Panc1 (cell line): Measurements from ENCODE around the gene SLN. TPM values are rescaled to one million over a fixed set of nuclear protein-coding genes. Genes with fewer than 3 reads are reported as not detected.

Source experiments
- ATAC-seq: fragments of 200-7000 bp; cut with Tn5 transposase; 2 replicates; pipeline ENCODE4 v1.9.1; 2020; ENCODE audit warnings: mild to moderate bottlenecking, moderate library complexity
- BruUV-seq: library from RNA; stranded (reverse); fragments of 400-500 nt; replicated peaks from 2 replicates; lab custom pipeline; 2021; lab: Mats Ljungman, UMichigan
- CTCF ChIA-PET: fragments of 300-600 bp; sonication (Branson Sonifier 250); formaldehyde crosslinking; loops from one replicate; lab custom pipeline; 2022; ENCODE audit warnings: antibody characterized with exemption; lab: Charles Lee
- POLR2A ChIA-PET: fragments of 300-600 bp; sonication (Branson Sonifier 250); formaldehyde crosslinking; loops from one replicate; lab custom pipeline; 2022; ENCODE audit warnings: antibody characterized with exemption; lab: Charles Lee
- DNase-seq: peaks from one replicate; pipeline ENCODE4 v3.0.0-alpha.2; 2010; ENCODE audit warnings: low read depth, low spot score
- H3K27ac ChIP-seq: 2 replicates; pipeline ENCODE4 v1.5.1; 2011; ENCODE audit warnings: mild to moderate bottlenecking, low read length, inconsistent platforms
- H3K27me3 ChIP-seq: fragments of 200-500 bp; sonication (Bioruptor generic); 2 replicates; pipeline ENCODE4 v1.6.0; 2014; ENCODE audit warnings: low read length, inconsistent platforms; ENCODE audit not compliant: control insufficient read depth, insufficient read depth
- H3K36me3 ChIP-seq: fragments of 200-500 bp; sonication (Bioruptor generic); 2 replicates; pipeline ENCODE4 v1.5.1; 2014; ENCODE audit warnings: inconsistent platforms, mild to moderate bottlenecking, low read length, moderate library complexity; ENCODE audit not compliant: control insufficient read depth, insufficient read depth
- H3K4me1 ChIP-seq: 2 replicates; pipeline ENCODE4 v1.5.1; 2011; ENCODE audit warnings: inconsistent platforms, mild to moderate bottlenecking, low read length, moderate library complexity; ENCODE audit not compliant: control insufficient read depth, insufficient read depth
- H3K4me3 ChIP-seq, 2 experiments: 2 replicates each; pipeline ENCODE4 v1.5.1; 2011 to 2012; ENCODE audit warnings: low read depth in 2 of 2, low read length in 2 of 2, mild to moderate bottlenecking in 2 of 2, inconsistent platforms in 1 of 2, moderate library complexity in 1 of 2
- H3K9me3 ChIP-seq: fragments of 200-500 bp; sonication (Bioruptor generic); 2 replicates; pipeline ENCODE4 v1.5.1; 2014; ENCODE audit warnings: low read depth, mild to moderate bottlenecking, inconsistent platforms, low read length, moderate library complexity; ENCODE audit not compliant: control insufficient read depth, insufficient read depth
- CTCF ChIP-seq: fragments of 450-650 bp; IDR thresholded peaks from 2 replicates; pipeline ENCODE4 v1.5.1; 2017; ENCODE audit warnings: mild to moderate bottlenecking
- POLR2AphosphoS5 ChIP-seq: IDR thresholded peaks from 2 replicates; pipeline ENCODE4 v1.6.1; 2012; ENCODE audit warnings: mild to moderate bottlenecking, low read depth, low read length, moderate library complexity
- REST ChIP-seq, 2 experiments: IDR thresholded peaks; 2 replicates each; pipeline ENCODE4 v1.6.1; 2011 to 2012; ENCODE audit warnings: low read depth in 2 of 2, control low read depth in 1 of 2, low read length in 1 of 2, mild to moderate bottlenecking in 1 of 2, moderate library complexity in 1 of 2; ENCODE audit not compliant: insufficient read depth in 1 of 2
- SIN3A ChIP-seq: IDR thresholded peaks from 2 replicates; pipeline ENCODE4 v1.6.1; 2012; ENCODE audit warnings: low read depth, mild to moderate bottlenecking, low read length, moderate library complexity, borderline replicate concordance; ENCODE audit not compliant: insufficient read depth
- TCF7L2 ChIP-seq: IDR thresholded peaks from 2 replicates; pipeline ENCODE4 v1.6.1; 2011; ENCODE audit warnings: mild to moderate bottlenecking, low read depth, low read length, inconsistent platforms
- in situ Hi-C: cut with HindIII; loops from 2 replicates; pipeline ENCODE4 v1.10.0; 2016; ENCODE audit warnings: low sequenced_read_pairs, low pct_unique_long_range_greater_than_20kb
- intact Hi-C: fragments of 100-400 bp; cut with micrococcal nuclease; formaldehyde crosslinking; loops from one replicate; pipeline ENCODE4 v1.10.0; 2022; ENCODE audit not compliant: unreplicated experiment
- total RNA-seq: library from RNA; stranded (reverse); gene quantifications from one replicate; pipeline ENCODE4 v1.2.1, GENCODE V29; 2021; ENCODE audit not compliant: unreplicated experiment

Gene SLN
- total RNA-seq, 1 experiment from 2014 or later: not detected

GRCh38 chr11:107699371-107700285, 12.2 kb downstream of the SLN start:
- DNase-seq: no peak
- intact Hi-C loops: no loop called here
- BruUV-seq: no TSS peak
- H3K4me1 ChIP-seq: peaks cover 10% of the 10 kb centered on the region
- H3K27ac ChIP-seq: no peak overlapping the region
- in situ Hi-C loops: no loop called here
- no peaks in the 10 kb centered on the region for H3K27me3 ChIP-seq
- CTCF ChIA-PET: no interaction called here
- ATAC-seq: no peak
- POLR2A ChIA-PET: no interaction called here
- TF ChIP-seq REST (IDR thresholded peaks at IDR 0.05; ENCODE audit: insufficient read depth in 1 of 2, low read depth in 2 of 2, low read length in 1 of 2): no peak
- TF ChIP-seq CTCF: no peak
- TF ChIP-seq POLR2AphosphoS5: no peak
- TF ChIP-seq SIN3A: no peak
- no peak for TF ChIP-seq TCF7L2
- H3K4me3 ChIP-seq: no peak overlapping the region
- H3K9me3 ChIP-seq: peaks cover 2% of the 10 kb centered on the region; the same call in 1 of the 2 replicates
- no peaks in the 10 kb centered on the region for H3K36me3 ChIP-seq

GRCh38 chr11:107697291-107697690, 14.6 kb downstream of the SLN start:
- ATAC-seq (no peak), DNase-seq (no peak)
- BruUV-seq: no TSS peak
- Histone ChIP-seq H3K36me3 (no peaks in the 10 kb centered on the region), H3K27me3 (no peaks in the 10 kb centered on the region), H3K27ac (no peak overlapping the region), H3K4me3 (no peak overlapping the region), H3K9me3 (peaks cover 19% of the 10 kb centered on the region; the same call in 1 of the 2 replicates), H3K4me1 (peaks cover 10% of the 10 kb centered on the region)
- CTCF ChIA-PET: no interaction called here
- POLR2A ChIA-PET: no interaction called here
- TF ChIP-seq POLR2AphosphoS5: no peak
- no peak for TF ChIP-seq TCF7L2
- no peak for TF ChIP-seq CTCF
- TF ChIP-seq SIN3A: no peak
- TF ChIP-seq REST (IDR thresholded peaks at IDR 0.05; ENCODE audit: insufficient read depth in 1 of 2, low read depth in 2 of 2, low read length in 1 of 2): no peak
- intact Hi-C loops (no loop called here), in situ Hi-C loops (no loop called here)
